HG02623 (cell line): ENCODE measurements around the gene FOXO6.

Experiments used
- ATAC-seq: cut with Tn5 transposase; IDR thresholded peaks from one replicate; pipeline ENCODE4 v1.9.1; 2021; ENCODE audit warnings: moderate library complexity; ENCODE audit not compliant: unreplicated experiment

Gene FOXO6

DNA sequence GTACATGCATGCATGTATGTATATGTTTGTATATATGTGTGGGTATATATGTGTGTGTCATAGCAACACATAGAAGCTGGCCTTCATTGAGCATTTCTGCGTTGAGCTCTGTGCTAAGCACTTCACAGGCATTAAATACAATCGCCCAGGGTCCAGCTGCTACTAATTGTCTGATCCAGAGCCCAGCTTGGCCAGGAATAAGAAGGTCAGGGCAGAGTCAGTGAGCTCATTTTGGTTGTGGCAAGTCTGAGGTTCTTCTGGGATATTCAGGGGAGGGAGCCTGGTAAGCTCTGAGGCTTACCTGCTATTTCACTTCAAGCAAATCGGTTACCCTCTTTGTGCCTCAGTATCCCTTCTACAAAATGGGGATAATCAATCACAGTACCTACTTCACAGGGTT is 59.6 kb downstream of the FOXO6 start:
- ATAC-seq = no peak

DNA sequence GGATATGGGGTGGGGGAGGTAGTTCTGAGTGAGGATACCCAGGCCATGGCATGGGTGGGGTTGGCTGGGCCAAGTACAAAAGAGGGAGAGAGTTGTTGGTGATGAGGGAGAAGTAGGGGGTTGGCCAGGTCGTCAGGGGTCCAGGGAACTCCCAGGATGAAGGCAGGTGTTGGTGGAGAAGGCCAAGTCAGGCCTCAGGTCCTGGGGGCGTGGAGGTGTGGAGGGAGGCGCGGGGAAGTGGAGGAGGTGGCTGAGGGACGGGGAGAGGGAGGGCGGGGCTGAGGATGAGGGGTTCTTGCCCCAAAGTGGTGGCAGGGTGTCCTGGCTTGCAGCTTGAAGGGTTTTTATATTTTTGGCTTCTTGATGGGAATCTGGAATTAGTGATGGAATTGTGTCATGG is 61.1 kb downstream of the FOXO6 start:
- ATAC-seq = no peak

DNA sequence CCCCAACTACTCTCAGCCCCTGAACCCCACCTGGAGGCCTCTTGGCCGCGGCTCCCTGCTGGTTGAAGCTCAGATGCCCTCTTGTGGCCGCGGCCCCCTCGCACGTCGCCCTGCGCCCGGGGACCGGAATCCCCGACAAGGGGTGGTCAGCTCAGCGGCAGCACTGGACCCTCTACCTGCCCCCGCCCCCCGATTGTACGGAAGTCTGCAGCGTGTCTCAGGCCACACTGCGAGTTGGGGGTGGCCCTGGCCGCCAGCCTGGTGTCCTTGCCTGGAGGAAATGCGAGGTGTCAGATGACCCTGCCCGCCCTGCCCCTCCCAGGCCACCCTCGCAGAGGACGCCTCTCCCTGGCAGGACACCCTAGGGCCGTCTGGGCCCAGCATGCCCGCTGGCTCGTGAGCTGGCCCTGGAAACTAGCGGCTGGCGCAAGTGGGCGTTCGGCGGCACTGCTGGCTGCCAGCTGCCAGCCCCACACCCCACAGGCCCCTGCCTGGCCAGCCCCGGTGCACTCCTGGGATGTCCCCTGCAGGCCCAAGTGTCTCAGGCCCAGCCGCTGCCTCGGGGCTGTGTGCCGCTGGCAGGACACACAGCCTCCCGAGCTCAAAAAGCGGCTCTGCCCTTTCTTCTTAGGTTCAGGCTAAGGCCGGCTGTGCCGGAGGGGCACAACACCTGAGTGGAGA is 62.4 kb downstream of the FOXO6 start:
- no peak for ATAC-seq

DNA sequence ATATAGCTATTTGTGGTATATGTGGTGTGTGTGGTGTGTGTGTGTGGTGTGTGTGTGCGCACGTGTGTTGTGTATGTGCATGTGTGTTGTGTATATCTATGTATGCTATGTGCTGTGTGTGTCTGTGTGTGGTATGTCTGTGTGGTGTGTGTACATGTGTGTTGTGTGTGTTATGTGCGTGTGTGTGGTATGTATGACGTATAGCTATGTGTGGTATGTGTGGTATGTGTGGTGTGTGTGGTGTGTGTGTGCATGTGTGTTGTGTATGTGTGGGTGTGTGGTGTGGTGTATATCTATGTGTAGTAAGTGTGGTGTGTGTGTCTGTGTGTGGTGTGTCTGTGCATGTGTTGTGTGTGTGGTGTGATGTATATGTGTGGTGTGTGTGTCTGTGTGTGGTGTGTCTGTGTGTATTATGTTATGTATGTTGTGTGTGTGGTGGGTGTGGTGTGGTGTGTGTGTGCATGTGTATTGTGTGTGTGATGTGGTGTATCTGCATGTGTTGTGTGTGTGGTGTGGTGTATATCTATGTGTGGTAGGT is 63.4 kb downstream of the FOXO6 start:
- ATAC-seq = no peak

DNA sequence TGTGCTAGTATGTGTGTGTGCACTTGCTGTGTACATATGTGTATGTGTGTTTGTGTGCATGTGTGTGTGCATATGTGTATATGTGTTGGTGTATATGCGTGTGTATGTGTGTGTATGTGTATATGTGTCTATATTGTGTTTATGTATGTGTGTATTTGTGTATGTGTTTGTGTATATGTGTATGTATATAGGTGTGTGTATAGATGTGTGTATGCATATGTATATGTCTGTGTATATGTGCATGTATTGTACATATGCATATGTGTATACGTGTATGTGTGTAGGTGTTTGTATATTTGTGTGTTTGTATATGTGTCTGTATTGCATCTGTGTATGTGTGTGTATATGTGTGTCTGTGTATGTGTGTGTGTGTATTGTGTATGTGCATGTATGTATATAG is 64.1 kb downstream of the FOXO6 start:
- no peak for ATAC-seq

DNA sequence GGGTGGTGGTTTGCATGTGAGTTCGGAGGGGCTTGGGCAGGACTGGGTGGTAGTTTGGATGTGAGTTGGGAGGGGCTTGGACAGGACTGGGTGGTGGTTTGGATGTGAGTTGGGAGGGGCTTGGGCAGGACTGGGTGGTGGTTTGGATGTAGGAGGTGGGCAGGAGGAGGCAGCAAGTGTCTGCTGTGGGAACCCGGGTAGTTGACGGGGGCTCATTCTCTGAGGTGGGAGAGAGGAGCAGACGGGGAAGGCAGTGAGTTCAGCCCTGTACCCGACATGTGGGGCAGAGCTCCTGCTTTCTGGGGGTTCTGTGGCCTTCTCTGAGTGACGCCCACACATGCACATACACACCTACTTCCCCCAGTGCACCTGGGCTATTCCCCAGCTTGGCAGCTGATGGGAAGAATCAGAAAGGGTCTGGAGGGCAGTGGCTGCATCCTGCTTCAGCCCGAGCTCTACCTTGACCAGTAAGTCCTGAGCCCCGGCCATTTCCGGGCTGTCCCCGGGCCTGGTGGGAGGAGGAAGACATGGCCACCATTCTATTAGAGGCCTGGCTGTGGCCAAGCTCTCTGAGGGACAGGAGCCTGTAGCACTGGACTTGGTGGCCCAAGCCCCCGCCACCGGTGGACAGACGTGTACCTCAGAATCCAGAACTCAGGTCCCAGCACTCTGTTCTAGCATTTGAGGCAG is 65.1 kb downstream of the FOXO6 start:
- ATAC-seq = no peak

DNA sequence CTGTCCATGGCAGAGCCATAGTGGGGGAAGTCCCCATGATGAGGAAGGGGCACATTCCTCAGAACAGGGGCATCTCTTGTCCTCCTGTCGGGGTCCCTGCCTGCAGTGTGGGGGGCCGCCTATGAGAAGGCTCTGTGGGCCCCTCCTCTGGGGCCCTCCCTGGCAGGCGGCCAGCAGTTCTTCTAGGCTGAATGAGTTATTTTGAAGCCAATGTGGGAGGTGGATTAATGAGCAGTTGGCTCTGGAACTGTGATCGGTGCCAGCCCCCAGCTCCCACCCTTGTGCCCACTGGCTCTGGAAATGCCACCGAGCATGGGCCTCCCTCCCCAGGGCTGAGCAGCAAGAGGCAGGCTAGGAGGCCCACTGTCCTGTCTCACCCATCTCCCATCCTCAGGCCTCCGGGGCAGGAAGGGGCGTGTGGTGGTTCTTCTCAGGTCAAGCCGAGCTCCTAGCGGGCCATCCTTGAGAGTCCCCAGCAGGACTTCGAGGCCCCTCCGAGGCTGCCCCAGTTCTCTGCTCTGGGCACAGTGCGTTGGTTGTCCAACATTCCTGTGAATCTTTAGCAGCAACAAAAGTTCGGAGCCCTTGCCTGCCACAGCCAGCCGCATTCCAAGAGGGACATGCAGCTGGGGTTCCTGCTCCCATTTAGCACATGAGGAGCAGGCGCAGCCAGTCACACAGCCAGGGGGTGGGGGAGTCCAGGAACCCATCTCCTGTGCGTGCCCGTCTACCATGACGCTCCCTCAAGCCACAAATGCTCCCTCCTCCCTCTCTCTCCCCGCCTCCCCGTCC is 66.1 kb downstream of the FOXO6 start:
- no peak for ATAC-seq

DNA sequence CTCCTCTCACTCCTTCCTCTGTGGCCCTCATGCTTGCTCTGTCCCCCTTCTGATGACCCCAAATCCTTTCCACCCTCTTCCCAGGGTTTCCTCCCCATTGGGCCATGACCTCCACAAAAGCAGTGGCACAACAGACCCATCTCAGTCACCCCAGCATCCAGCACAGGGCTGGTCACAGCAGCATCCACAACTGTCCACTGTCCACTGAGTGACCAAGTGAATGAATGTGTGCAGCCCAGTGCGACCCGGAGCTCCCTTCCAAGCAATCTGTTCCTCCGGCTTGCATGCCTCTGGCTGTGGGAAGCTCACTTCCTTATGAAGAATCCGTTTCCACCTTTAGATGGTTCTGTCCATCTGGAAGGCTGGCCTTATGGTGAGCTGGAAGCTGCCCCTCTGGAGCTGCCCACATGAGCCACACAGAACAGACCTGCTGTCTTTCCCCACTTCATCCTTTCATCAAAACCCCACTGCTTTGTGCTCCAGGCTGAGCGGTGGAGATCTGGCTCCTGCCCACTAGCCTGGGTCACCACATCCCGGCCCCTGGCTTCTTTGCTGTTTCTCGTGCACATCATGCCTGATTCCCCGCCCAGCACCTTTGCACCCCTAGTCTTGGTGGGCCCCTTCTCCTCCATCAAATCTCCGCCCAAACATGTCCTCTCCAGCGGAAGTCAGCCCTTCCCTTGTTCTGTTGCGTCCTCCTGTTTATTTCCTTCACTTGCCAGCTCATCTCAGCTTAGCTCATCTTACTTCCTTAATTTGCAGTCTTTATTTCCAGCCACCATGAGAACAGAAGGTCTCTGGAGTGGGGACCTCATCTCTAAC is 66.9 kb downstream of the FOXO6 start:
- no peak for ATAC-seq

DNA sequence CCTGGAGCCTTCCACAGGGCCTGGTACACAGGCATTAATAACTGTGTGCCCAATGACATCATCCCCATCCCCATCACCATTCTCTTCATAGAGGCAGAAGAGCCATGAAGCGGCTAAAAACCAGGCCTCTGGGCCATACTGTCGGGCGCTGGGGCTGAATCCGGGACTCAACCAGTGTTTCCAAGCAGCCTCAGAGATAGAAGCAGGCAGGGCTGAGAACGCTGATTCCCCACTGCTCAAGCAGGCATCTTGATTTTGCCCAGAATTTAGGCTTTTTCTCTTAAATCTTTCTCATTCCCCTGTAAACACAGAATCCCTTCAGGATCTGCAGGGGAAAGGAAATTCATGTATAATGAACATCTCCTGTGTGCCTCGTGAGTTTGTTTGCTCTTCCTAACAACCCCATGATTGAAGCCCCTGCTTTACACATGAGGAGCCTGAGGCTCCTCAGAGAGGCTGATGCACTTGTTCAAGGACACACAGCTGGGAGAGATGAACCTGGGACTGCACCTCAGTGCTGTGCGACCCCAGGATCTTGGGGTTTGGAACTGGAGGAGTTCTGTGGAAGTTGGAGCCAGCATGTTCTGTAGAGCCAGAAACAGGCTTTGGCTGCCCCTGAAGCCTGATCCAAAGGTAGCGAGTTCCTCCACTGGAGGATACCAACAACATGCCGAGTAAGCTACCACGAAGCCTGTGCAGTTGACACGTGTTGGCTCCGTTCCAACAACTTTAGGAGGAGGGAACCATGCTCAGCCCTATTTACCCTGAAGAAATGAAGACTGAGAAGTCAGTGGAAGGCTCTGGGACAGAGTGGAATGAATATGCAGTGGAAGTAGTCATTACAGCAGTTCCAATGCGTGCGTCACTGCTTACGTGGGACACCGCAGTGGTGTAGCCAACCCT is 67.8 kb downstream of the FOXO6 start:
- ATAC-seq = no peak

DNA sequence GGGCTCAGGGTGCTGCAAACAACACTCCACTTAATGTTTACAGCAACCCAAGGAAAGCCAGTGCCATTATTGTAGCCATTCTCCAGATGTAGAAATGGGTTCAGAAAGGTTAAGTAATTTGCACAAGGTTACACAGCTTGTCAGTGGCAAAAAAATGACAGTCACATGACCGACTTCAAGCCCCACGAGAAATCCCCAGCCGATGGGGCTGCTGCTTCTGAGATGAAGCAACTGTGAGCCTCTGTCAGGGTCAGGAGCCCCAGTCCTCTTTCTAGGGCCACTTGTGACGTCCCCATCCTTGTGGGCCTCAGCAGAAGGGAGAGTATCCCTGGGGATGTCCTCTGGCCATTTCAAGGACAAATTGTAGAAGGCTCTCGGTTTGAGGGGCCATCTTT is 68.4 kb downstream of the FOXO6 start:
- no peak for ATAC-seq

DNA sequence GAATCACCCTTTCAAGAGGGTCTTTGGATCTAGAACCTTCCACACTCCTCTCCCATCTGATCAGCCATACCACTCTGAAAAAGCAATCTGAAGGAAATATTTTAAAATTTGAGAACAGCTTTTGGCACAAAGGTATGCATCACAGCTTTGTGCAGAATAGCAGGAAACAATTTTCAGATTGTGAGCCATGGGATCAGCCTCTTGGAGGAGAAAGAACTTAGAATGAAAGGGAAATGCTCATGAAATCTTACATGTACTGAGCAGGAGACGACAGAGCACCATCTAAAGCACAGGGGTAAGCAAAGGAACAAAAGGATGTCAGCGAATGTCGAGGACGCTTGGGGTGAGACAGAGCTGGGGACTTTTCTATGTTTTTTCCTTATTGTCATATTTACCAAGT is 68.8 kb downstream of the FOXO6 start:
- no peak for ATAC-seq

DNA sequence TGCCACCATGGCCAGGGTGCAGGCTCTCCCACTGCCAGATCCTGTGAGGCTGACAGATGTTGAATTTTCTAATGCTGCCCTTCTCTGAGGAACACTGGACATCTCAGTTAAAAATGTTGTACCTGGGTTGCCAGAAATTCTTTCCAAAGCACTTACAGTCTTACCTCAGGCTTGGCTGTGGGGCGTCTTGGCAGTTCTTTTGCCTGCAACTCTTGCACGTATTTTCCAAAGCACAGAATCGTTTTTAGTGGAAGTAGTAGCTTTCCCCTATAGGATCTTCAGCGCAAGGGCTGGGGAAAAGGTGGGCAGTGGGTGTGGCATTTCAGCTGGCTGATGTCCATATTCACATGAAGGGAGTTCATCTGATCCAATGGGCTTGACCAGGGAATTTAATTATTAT is 69.3 kb downstream of the FOXO6 start:
- no peak for ATAC-seq

DNA sequence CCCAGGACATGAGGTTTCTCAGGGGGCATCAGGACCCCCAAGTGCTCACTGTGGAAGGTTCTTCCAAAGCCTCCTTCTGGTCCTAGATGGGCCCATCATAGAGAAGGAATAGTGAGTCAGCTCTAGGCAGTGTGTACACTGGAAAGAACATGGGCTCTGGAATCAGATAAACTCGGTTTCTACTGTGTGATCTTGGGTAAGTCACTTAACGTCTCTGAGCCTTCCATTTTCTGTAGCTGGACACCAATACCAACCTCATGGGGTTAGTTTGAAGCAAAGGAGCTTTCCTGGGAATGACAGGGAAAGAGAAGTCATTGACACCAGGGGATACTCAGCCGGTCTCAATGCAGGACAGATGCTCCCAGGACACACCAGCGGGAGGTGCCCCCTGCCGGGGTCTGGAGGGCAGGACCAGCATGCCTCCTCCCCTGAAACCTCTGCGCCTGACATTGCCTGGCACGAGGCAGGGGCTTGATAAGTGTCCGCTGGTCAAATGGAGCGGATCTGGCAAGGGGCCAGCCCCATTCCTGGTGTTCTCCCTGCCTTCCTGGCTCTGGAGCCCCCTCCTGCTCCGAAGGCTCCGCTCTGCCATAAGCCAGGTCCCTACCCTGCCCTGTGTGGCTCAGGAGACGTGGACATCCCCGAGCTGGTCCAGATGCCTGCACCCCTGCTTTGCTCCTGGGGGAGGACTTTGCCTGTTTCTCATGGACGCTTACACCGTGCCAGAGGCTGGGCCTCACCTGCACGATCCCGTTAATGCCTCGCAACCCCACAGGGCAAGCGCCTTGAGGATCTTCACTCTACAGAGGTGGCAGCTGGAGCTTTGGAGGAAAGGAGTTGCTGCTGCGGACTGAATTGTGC is 70.5 kb downstream of the FOXO6 start:
- ATAC-seq = no peak
